Measurements from ENCODE around the gene PGAM1.
A peak's percentile ranks its signal among the peaks of the same experiment; 100 is the strongest.
"Not testable (repeated sequence)": the region's sequence is repeated elsewhere in the genome, so short reads cannot be mapped to it uniquely, and the experiment has no call there.

The PGAM1 gene

DNA sequence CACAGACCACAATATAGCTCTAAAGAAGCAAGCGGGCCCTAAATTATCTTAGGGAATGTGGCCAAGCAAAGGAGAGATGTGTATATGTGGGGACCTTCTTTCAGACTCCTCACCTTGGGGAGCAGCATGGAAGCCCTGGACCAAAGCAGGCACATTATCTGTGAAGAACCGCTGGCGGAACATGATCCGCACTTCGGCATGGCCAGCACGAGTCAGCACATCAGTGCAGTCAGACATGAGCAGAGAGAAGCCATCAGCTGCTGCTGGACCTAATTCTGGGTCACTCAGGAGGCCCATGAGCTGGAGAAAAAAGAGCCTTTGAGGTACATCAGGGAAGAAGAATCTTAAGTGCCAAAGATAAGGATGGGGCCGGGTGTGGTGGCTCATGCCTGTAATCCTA lies 33.9 kb downstream of the PGAM1 start:
- DNase-seq: no peak

DNA sequence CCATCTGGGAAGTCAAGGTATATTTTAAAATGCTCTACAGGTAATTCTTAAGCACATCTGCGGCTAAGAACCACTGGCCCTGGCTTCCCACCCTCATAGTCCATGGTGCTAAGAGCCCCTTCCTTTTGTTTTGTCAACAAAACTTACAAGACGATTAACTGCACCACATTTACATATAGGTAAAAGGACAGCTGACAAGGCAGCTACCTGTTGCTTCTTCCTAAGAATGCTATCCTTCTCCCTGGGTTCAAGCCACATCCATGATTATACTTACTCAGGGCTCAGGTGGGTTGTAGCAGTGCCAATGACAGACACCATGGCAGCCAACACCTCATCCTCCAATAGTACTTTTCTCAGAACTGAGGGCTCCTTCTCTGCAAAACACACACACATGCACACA lies 36.3 kb downstream of the PGAM1 start:
- DNase-seq: no peak

DNA sequence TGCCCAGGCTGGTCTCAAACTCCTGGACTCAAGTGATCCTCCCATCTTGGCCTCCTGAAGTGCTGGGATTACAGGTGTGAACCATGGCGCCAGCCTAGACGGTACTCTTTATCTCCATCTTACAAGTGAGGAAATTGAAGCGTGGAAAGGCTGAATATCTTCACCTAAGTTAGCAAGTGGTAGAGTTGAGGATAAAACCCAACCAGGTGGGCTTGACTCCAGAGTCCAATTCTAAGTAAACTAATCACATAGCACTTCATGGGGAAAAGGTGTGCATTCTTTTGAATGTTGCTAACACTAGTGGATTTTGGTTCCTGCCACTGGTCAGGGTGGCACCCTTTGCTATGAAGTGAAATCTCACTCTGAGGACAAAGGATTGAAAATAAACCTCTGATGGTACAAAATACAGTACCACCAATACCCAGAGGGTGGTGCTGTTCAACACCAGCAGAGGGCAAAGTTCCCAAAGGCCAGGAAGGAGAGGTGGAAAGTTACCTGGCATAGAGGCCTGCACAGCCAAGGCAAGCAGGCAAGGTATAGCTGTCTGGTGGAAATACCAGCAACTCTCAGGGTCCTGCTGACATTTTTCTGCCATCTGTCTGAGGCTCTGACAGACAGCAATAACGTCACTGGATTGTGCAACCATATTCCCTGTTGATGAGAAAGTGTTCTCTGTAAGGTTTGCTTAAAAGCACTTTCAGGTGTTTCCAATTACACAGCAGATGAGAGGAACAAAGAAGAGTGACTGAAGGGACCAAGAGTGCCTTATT lies 37.6 kb downstream of the PGAM1 start:
- DNase-seq: peak; percentile 42

DNA sequence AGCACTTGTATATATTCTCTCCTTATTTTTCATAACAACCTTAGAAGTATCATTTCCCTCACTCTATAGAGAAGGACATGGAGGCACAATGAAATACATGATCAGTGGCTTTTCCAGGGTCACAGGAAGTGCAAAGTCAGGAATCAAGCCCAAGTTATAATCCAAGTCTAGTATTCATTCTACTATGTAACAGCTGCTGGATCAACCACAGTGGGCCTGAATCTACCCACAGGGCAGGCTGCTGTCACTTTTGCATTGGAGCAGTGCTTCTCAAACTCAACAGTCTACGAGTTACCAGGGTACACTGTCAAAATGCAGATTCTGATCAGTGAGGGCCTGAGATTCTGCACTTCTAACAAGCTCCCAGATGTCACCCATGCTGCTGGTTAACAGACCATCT lies 38.2 kb downstream of the PGAM1 start:
- no peak for DNase-seq

- DNase-seq: no peak
Observed at GRCh38 chr10:97465982-97466381, 40.0 kb downstream of the PGAM1 start.

GRCh38 chr10:97466755-97467154 lies 40.8 kb downstream of the PGAM1 start:
- DNase-seq: no peak

- DNase-seq: no peak
Observed at GRCh38 chr10:97468162-97468561, 42.2 kb downstream of the PGAM1 start.

DNA sequence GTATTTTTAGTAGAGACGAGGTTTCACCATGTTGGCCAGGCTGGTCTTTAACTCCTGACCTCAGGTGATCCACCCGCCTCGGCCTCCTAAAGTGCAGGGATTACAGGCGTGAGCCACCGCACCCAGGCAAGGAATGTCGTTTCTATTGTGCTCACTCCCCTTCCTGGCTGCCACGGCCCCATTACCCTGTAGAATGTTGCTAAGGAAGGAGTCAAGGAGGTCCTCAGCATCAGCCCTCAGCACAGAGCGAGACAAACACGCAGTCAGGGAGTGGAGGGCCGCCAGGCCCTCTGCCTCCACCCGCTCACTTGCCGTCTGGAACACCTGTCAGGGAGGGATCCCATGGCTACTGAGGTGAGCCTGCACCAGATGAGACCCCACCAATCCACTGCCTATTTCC lies 42.8 kb downstream of the PGAM1 start:
- DNase-seq: not testable (repeated sequence)

DNA sequence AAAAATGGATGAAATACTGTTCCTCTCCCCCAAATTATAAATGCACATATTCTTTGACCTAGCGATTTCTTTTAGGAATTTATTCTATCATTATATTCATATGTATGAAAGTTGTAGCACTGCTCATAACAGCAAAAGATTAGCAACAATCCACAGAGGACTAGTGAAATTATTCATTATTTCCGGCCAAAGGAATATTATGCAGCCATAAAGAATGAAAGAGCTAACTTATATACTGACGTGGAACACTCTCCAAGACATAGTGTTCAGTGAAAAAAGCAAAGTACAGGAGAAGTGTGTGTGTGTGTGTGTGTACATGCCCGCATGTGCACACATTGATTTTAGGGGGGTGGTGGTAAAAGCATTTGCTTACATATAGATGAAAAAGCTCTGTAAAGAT lies 48.9 kb downstream of the PGAM1 start:
- no peak for DNase-seq

DNA sequence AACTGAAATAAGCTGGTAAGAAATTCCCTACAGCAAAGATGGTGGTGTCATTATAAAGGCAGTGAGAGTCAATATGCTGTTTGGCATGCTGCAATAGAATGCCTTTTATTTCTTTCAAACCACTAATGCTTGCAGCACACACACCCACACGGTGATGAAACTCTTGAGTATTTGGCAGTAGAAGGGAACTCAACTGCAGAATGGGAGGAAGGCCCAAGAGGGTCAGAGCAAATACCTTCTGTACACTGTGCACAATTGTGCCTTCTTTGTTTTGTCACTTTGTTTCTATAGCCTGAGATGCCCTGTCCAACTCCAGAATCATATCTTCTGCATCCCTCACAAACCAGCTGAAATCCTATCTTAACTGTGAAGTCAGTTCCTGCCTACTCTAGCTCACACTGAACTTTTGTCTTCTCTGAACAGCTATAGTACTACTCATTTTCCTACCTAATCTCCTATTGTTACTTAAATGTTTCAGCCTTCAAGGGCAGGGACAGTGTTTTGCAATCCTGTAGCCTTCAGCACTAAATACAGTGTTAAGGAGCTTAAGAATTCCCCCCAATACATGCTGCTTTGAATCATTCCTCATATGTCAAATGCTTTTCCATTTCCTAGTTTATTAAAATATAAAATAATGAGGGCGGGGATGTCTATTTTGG lies 50.1 kb downstream of the PGAM1 start:
- DNase-seq: no peak

DNA sequence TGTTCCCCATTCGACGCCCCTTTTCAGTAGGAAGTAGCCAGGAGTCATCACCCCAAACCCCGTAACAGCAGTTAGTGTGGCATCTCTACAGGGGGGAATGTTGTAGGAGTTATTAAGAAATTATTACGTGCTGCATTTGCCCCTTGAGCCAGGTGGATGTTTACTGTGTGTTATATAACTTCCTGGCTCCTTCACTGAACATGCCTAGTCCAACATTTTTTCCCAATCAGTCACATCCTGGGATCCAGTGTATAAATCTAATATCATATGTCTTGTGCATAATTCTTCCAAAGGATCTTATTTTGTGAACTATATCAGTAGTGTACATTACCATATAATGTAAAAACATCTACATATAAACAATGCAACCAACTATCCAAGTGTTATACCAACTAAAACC lies 53.4 kb downstream of the PGAM1 start:
- not testable (repeated sequence) for DNase-seq

- no peak for DNase-seq
Observed at GRCh38 chr10:97479939-97480338, 53.9 kb downstream of the PGAM1 start.

- DNase-seq: no peak
Observed at GRCh38 chr10:97481071-97481470, 55.1 kb downstream of the PGAM1 start.

GRCh38 chr10:97482381-97482780 lies 56.4 kb downstream of the PGAM1 start:
- DNase-seq: no peak

Data from NCI-H146 (cell line).